GM18511 (cell line): ENCODE data around the gene HEXD.
A peak's percentile ranks its signal among the peaks of the same experiment; 100 is the strongest.
"Not testable (repeated sequence)": the region's sequence is repeated elsewhere in the genome, so short reads cannot be mapped to it uniquely, and the experiment has no call there.

Source experiments
- ATAC-seq: cut with Tn5 transposase; IDR thresholded peaks from one replicate; pipeline ENCODE4 v1.9.1; 2021; ENCODE audit warnings: mild to moderate bottlenecking, moderate library complexity; ENCODE audit not compliant: unreplicated experiment

The HEXD gene

GRCh38 chr17:82439829-82440365, 21.8 kb downstream of the HEXD start:
- ATAC-seq = no peak

DNA sequence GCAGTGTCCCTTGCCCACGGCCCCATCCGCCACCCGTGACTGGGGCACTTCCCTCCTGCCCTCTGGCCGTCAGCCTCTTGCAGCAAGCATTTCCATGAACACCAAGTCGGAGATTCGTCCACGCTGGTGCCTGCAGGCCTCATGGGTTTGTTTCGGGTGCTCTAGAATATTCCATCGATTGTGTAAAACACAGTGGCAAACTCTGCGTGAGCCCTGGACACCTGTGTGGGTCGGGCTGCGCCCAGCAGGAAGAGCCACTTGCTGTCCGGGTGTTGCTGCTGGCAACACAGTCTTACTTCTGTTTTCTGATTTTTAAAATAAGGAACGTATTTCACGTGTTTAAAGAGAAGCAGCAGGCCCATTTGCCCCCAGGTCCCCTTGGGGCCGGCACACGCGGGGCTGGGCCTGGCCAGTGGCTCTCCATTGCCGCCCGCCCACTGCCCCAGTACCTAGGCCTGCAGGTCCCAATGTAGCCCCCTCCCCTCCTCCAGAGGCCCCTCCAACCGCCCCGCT, 22.4 kb downstream of the HEXD start:
- no peak for ATAC-seq

DNA sequence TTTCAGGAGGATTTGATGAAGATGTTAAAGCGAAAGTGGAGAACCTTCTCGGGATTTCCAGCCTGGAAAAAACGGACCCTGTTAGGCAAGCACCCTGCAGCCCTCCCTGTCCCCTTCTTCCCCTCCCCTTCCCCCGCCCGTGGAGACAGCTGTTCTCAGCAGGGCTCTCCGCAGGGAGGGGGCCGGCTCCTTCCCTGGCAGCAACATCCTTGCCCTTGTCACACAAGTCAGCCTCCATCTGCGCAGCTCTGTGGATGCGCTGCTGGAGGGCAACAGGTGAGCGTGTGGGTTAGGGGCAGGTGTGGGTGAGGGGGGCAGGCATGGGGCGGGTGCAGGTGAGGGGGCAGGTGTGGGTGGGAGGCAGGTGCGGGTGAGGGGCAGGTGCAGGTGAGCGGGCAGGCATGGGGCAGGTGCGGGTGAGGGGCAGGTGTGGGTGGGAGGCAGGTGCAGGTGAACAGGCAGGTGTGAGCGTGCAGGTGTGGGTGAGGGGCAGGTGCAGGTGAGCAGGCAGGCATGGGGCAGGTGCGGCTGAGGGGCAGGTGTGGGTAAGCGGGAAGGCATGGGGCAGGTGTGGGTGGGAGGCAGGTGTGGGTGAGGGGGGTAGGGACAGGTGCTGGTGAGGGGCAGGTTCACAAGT, 23.0 kb downstream of the HEXD start:
- ATAC-seq = no peak

- no peak for ATAC-seq
These were observed 23.7 kb downstream of the HEXD start for GRCh38 chr17:82441691-82442487.

GRCh38 chr17:82442643-82443464, 24.7 kb downstream of the HEXD start:
- ATAC-seq = no peak

DNA sequence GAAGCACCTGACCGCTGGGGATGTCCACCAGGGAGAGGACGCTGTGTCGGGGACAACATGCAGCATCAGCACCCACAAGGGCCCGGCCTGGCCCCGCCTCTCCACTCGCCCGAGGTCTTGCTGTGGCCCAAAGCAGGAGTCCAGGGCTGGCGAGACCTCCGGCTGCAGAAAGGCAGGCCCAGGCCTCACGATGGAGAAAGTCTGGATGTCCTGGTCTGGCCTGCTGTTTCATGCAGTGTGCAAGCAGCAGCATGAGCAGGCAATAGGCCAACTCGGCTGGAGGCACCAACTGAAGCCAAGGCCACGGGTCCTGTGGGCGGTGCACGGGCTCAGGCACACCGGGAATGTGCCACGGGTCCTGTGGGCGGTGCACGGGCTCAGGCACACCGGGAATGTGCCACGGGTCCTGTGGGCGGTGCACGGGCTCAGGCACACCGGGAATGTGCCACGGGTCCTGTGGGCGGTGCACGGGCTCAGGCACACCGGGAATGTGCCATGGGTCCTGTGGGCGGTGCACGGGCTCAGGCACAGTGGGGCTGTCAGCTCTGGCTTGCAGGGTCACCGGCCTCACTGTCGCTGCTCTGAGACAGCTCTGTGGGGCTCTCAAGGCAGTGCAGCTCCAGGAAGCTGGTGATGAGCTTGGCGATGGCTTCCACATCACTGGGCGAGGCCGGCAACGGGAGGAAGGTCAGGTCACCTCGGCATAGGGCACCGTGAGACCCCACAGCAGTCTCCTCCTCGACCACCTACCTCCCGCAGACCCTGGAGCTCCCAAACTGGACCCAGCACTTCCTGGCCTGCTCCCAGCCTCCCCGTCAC, 25.5 kb downstream of the HEXD start:
- no peak for ATAC-seq

DNA sequence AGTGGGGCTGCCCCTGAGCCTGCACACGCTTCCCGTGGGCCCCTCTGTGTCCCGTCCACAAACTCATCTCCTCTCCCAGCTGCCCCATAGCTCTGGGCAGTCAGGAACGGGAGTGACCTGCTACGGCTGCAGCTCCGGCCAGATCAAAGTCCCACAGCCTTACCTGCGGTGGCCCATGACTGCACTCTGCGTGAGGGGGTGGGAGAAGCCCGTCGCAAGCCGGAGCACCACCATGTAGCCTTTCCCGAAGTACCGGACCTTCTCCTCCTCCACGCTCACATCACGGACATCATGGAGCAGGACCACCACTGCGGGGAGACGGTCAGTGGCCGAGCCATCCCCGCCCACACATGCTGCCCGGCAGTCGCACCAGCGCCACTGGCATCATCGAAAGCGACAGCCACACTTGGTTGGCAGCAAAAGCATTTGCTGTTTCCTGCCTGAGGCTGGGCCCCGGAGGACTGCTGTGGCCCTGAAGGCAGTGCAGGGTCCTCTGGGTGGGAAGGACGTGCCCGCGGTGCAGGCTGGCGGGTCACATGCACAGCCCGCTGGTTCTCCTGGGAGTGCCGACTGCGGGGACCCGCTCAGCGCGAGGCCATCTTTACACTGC, 26.2 kb downstream of the HEXD start:
- ATAC-seq = no peak

GRCh38 chr17:82444941-82445521, 26.9 kb downstream of the HEXD start:
- no peak for ATAC-seq

DNA sequence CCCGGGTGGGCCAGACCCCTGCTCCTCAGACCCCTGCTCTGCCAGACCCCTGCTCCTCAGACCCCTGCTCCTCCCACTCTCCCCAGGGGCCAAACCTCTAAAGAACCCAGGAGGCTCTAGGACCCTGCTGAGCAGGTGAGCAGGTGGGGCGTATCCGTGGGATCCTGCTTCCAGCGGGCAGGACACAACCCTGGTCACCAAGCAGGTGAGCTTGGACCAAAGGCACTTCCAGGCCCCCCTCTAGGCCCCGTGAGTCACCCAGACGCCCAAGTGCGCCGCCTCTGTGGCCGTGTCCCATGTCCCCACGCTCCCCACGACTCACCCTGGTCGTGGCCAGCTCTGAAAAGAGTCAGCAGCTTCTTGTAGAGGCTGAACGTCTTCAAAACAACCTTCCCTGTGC, 27.4 kb downstream of the HEXD start:
- no peak for ATAC-seq

GRCh38 chr17:82446124-82446523, 28.0 kb downstream of the HEXD start:
- no peak for ATAC-seq

- ATAC-seq = no peak
These were observed 28.5 kb downstream of the HEXD start for GRCh38 chr17:82446649-82447048.

DNA sequence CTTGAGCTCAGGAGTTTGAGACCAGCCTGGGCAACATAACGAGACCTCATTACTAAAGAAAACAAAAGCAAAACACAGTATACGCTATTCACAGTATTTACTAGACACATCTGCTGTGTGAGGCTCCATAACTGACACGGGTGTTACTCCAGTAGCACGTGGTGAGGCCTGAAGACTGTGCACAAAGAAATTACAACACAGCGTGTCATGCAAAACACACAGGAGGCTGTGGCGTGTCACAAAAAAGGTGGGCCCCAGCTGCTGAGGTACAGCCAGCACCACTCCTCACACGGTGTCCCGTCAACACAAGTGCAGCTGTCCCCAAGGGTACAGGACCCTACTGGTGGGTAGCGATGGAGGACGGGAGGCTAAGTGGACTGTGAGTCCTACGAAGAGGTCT, 29.7 kb downstream of the HEXD start:
- no peak for ATAC-seq

DNA sequence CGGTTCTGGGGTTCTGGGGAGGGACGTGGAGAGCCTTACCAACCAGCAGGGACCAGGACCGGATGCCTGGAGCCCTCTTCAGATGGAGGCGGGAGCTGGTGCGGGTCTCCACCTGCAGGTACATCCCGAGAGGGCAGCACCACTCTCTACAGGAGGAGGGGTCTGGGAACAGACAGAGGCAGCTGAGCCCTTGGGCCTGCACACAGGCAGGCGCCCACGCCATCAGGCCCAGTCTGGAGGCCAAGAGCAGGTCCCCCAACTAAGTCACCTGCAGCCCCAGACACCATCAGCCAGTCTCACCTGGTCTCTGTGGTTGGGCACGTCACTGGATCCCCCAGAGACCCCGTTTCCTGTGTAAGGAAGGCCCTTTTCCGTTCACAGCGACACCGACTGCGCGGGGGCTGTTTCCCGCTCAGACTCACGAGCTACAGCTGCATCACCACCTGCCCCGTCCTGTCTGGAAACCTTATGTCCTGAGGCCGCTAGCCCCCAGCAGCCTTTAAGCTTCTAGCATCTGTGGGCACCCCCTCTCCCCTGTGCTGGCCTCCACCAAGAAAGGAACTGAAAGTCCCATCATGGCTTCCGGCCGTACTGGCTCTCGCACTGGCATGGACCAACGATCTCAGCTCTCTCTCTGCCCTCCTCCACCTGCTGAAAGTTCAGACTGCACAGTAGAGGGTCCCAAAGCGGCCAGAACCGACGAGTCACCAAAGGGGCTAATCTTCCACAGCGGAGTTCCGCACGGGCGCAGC, 31.2 kb downstream of the HEXD start:
- peak; percentile 66 for ATAC-seq

- ATAC-seq = peak; percentile 13
These were observed 31.8 kb downstream of the HEXD start for GRCh38 chr17:82449883-82450356.

- ATAC-seq = peak; percentile 57
These were observed 32.4 kb downstream of the HEXD start, which contains the start of gene CYBC1 for GRCh38 chr17:82450357-82451106. TSS of gene CYBC1 (minus strand) at chr17:82450752. CDS start at chr17:82449254, 1,498 bp downstream.

DNA sequence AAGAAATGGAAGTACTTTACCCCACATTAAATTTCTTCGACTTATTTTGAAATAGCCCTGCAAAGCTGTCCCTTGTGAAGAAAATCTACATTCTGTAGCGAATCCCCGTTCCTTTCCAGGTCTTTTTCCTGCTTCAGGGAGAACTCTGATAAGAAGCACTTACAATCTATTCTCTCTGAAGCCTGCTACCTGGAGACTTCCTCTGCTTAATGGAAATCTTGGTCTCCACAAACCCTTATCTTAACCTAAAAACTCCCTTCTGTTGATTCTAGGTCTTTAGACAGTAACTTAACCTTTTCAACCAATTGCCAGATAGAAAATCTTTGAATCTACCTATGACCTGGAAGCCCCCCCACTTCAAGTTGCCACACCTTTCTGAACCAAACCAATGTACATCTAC, 34.0 kb downstream of the HEXD start:
- ATAC-seq = no peak

DNA sequence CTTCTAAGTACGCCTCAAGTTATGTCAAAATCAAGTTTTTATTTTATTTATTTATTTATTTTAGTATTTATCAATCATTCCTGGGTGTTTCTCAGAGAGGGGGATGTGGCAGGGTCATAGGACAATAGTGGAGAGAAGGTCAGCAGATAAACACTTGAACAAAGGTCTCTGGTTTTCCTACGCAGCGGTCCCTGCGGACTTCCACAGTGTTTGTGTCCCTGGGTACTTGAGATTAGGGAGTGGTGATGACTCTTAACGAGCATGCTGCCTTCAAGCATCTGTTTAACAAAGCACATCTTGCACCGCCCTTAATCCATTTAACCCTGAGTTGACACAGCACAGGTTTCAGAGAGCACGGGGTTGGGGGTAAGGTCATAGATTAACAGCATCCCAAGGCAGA, 35.0 kb downstream of the HEXD start:
- not testable (repeated sequence) for ATAC-seq

GRCh38 chr17:82453706-82454105, 35.6 kb downstream of the HEXD start:
- ATAC-seq = not testable (repeated sequence)
